HepG2 (cell line): ENCODE data around the gene PLIN4.

Experiments
- MIXL1 ChIP-seq: IDR thresholded peaks from 2 replicates; pipeline ENCODE4 v1.6.1; 2016
- MXI1 ChIP-seq: IDR thresholded peaks from 3 replicates; pipeline ENCODE4 v1.6.1; 2012; ENCODE audit warnings: low read depth, low read length, inconsistent platforms, borderline replicate concordance
- PHF8 ChIP-seq: sonication (generic); formaldehyde crosslinking; IDR thresholded peaks from 2 replicates; pipeline ENCODE4 v1.5.0; 2020; ENCODE audit warnings: missing genetic modification reagents
- PTBP1 ChIP-seq: fragments of 200-400 bp; formaldehyde crosslinking; IDR thresholded peaks from 2 replicates; pipeline ENCODE4 v1.6.1; 2018; ENCODE audit warnings: low read length, low read depth; ENCODE audit not compliant: poor library complexity, severe bottlenecking
- RAD51 ChIP-seq: fragments of 450-650 bp; IDR thresholded peaks from 2 replicates; pipeline ENCODE4 v1.6.1; 2016; ENCODE audit warnings: borderline replicate concordance
- ZBTB1 ChIP-seq: sonication (generic); formaldehyde crosslinking; IDR thresholded peaks from 2 replicates; pipeline ENCODE4 v1.4.0; 2020; ENCODE audit warnings: missing genetic modification reagents, borderline replicate concordance
- ZNF138 ChIP-seq: sonication (generic); formaldehyde crosslinking; IDR thresholded peaks from 2 replicates; pipeline ENCODE4 v1.5.0; 2020; ENCODE audit warnings: mild to moderate bottlenecking, low read depth, missing genetic modification reagents

DNA sequence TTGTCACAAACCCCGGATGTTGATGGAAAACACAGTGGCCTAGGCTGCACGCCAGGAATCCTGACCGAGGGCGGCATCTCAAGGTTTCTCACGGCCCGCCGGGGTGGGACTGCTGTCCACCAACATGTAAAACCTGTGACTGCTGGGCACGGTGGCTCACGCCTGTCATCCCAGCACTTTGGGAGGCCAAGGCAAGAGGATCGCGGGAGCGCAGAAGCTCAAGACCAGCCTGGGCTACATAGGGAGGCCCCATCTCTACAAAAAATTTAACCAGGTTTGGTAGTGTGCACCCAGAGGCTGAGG is 11.2 kb downstream of the PLIN4 start:
- TF ChIP-seq RAD51 (no peak), MXI1 (no peak), MIXL1 (CRISPR knock-in tag) (no peak), PHF8 (CRISPR knock-in tag) (no peak), PTBP1 (no peak), ZBTB1 (no peak), ZNF138 (no peak)
